GM19395 (cell line): ENCODE measurements around the gene KAT6B.

Source experiments
- ATAC-seq: cut with Tn5 transposase; IDR thresholded peaks from one replicate; pipeline ENCODE4 v1.9.1; 2021; ENCODE audit warnings: mild to moderate bottlenecking, moderate library complexity; ENCODE audit not compliant: unreplicated experiment

The KAT6B gene

DNA sequence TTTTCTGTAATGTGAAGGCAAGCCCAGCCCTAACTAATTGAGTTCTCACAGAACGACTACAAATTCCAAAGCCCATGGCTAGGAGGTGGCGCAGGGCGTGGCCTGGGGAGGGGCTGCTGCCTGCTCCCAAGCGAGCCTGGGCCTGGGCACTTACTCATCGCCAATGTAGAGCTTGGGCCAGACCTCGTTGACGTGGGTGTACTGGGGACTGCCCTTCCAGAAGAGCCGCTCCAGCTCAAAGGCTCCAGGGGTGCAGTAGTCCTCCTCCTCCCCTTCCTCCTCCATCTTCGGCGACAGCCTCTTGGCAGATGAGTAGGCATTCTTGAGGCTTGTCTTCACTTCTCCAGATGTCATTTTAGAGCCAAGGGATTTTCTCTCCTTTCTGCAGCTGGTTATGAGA is 231.8 kb downstream of the KAT6B start:
- ATAC-seq: no peak

DNA sequence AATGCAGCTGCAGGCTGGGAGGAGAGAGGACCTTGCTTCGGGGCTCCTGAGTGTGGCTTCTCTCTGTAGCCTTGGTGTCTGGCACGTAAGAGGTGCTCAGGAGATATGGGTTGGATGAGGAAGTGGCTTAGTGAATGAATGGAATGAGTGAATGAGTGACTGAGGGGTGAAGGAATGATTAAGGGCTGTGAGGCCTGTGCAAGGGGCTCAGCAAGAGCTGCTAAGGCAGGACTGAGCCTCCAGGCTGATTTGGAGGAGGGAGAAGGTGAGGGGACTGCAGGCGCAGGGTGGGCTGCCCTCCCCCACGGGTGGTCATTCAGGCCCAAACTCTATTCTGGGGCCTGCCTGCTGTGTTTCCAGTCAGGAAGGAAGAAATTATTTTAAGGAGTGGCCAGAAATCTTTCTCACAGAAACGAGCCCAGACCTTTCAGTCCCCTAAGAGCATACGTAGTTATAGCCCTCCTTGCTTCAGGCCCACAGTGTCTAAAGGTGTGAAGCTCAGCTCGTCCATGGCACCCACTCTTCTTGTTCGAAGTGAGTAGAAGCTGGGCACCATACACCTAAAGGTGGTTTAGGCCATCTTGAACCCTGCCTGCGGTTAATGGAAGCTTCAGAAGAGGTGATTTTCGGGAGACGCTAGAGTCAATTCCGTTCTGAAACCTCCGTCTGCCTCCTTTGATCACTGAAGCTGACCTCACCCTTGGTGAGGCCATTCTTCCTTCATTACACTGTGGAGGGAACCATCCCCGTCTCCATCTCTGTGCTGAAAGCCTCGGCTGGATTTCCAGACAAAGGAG is 235.5 kb downstream of the KAT6B start:
- no peak for ATAC-seq

DNA sequence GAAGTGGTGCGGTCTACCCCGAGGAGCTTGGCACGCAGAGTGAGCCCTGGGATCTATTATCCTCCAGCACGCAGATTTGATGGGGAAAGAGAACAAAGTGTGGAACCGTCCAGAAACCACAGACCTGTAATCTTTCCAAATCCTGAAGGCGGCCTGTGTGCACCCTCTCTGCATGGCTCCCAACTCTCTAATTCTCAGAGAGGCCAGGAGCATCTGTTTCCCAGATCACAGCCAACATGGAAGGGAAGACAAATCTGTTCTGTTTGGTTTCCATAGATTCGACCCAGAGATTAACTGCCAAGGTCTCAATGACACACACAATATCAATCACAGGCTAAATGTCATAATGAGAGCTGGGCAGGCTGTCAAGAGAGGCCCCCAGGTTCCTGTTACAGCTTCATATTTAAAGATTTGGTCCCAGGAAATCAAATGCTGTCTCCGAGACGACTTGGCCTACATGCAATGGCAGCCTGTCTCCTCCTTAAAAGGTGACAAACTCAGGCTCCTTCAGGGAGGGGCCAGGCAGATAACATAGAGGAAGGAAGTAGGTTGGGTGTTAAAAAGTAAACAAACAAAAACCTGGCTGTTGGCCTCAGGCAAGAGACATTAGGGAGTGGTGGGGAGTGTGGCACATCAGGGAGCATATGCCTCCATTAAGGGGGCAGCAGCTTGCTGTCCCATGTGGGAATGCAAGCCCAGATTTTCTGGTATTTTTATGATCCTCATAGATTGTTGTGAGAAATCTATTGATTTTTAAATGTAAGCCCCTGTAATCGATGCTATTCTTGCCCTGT is 236.3 kb downstream of the KAT6B start:
- no peak for ATAC-seq

DNA sequence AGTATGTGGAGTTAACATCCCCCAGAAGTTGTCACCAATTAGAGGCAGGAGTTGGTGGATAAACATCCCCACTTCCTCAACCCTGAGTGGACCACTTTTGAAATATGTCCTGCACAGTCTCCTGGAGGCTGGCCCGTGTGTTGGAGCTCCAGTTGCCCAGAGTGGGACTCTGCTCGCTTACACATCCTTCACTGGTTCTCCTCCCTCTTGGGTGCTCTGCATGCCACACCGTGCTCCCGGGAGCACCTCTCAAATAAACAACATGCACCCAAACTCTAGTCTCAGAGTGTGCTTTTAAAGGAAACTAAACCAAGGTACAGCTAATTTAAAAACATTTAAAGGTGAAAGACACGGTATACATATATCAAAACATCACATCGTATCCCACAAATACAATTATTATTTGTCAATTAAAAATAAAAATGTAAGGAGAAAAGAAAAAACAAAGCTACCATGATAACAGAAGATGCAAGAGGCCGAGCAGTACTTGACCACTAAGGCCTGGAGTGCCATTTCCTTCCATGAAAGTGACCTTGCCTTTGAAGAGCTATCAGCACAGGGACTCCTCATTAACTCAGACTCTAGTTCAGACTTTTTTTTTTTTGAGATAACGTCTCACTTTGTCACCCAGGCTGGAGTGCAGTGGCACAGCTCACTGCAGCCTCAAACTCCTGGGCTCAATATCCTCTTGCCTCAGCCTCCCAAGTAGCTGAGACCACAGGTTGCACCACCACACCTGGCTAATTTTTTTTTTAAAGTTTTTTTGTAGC is 237.2 kb downstream of the KAT6B start:
- no peak for ATAC-seq

DNA sequence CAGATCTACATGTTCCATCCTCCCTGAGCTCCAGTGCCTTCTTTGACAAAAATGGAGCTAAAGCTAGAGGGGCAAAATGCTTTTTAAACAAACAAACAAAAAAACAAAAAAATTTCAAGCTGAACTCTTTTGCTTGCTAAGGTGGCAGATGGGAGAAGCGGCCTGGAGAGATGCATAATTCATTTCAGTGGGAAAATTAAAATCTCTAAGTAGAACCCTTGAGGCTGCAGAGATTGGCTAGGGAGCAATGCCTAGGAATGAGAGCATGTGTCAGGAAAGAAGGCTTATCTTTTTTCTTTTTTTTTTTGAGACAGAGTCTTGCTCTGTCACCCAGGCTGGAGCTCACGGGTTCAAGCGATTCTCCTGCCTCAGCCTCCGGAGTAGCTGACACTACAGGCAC is 238.7 kb downstream of the KAT6B start:
- no peak for ATAC-seq

DNA sequence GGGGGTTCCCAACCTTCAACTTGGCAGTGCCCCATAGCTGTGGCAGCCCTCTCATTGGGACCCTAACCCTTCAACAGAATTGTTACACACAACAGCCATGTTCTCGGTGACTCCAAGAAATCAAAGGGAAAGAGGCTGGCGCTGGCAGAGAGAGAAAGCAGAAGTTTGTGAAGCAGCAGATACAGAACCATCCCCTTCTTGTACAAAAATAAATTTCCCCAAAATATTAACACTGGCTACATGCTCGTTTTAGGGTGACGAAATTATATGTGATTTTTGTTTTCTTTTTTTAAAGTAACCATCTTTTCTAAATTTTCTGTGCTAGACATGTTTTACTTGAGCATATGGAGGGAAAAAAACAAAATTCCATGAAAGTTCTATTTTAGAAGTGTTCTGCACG is 239.9 kb downstream of the KAT6B start:
- no peak for ATAC-seq

DNA sequence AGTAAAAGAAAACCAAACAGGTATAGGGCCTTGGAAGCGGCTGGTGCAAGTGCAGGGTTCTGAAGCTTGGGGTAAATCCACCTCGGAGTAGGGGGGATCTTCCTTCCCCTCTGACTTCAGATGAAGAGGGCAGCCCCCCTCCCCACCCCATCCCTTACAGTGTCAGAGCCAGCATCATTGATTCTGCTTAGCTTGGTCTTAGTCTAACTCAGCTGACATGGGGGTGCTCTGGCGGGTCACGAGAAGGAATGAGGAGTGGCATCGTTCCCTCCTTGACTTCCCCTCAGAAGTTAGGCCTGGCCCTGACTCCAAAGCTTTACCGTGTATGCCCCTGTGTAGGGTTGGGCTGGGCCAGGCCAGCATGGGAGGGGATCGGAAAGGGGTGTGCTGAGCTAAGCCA is 240.9 kb downstream of the KAT6B start:
- ATAC-seq: no peak

DNA sequence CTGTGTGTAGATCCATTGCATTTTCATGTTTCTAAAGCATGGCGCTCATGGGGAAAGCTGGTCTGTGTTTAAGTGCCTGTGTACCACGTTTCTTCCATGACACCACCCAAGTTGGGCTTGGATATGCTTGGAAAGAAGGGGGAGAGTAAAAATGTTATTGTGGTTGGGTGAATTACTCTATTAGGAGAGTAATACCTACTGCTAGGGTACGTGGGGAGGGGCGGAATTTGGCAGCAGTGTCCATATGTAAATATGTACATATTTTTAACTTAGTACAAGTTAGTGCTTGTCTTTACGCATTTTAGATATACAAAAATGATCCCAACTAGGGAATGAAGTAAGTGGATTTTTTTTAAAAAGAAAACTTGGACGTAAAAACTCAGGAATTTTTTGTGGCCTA is 242.1 kb downstream of the KAT6B start:
- no peak for ATAC-seq

DNA sequence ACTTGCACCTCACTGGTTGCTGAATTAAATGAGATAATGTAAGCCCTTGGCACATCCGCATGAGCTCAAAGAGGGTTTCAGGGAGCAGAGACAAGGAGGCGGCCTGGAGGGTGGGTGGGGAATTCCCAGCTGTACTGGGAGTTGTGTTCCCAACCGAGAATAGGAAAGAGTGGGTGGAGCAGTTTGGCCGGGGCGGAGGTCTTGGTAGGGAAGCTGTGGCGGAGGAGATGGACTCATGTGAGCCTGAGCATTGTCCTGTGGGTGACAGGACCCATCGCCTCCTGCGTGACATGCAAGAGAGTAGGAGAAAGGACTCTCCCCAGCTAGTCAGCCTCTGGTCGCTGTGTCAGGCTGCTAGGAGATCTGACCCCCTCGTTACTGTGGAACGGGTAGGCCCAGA is 244.1 kb downstream of the KAT6B start:
- no peak for ATAC-seq

DNA sequence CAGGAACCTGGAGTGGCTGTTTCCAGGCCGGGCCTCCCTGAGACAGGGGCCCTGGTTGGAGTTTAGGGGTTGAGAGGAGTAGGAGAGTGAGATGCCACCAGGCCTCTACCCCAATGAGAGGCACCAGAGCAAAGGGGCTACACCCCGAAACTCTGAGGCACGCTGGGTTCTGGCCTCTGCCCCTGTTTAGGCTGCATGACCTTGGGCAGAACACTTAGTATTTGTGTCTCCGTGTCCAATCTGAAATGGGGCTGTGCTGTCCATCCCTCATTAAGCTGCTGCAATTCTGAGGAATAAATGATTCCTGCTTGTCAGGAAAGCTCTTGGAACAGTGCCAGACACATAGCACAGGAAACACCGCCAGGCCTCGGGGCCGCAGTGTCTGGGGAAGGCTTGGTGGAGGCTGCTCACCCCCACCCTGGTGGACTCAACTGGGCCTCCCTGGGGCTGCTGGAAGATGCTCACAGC is 244.6 kb downstream of the KAT6B start:
- no peak for ATAC-seq

DNA sequence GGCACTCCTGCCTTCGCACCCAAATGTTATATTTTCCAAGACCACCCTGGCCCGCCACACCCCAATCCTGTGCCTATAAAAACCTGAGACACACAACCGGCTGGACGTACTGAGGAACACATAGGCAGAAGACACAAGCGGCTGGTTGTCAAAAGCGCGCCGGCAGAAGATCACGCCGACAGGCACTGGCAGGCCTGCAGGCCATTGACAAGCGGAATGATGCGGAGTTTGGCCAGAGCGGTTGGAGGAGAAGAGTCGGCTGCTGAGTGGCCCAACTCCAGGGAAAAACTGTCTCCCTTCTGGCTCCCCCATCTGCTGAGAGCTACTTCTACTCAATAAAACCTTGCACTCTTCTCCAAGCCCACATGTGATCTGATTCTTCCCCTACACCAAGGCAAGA is 245.4 kb downstream of the KAT6B start:
- no peak for ATAC-seq

DNA sequence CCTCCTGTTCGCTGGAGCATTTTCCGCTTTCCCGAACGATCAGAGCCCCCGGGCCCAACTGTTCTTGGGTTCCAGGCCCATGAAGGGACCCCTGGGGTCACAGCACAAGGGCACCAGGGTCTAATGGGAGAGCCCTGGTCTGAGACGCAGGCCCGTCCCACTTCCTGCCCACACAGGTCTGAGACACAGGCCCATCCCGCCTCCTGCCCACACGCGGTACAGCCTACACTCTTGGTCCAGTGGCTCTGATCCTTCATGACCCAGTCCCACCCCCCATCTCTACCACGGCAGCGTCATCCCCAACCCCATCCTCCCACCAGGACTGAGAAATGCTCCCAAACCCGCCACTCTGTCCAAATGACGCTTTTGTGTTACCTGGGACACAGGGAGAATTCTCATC is 246.3 kb downstream of the KAT6B start:
- no peak for ATAC-seq

DNA sequence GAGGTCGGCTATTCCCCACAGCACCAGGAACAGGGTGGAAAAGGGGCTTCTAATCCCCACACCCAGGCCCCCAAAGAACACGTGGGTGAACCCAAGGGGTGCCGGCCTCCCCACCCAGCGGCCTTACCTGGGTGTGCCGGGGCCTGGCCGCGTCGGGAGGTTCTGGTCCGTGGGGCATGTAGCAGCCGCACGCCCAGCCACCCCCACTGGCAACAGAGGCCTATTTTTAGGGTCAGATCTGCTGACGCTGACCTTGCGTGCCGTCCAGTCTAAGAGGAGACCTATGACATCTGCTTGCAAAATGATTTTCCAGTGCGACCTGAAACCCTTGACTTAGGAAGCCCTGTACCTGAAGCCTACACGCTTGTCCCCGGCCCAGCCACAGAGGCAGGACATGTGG is 247.0 kb downstream of the KAT6B start:
- ATAC-seq: no peak

DNA sequence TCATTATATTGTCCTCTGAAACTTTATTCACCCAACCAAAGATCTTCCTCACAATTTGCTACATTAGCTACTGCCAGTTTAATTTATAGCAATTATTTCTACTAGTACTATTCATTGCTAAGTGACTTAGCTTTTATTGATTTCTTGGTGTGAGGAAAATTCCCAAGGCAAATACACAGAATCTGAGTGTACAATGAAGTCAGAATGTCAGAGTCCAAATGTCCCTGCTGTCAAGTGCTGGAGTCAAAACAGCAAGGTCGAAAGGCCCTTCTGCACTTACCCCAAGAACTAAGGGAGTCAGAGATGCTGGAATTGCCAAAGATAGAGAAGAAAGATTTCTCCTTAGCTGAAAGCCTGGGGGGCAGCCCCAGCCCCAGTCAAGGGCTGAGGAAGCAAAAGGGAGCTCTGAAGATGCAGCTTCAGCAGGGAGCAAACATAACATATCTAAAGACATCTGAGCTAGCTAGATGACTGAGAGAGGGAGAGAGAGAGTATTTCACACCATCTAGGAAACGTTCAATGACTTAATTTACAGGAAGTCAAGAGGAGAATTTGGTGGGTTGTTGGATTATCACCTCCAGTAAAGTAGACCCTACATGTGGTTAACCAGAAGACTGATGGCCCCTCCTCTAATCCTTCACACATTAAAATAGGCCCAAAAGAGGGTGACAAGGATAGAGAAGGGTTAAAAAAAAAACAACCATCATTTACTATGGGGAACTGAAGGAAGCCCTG is 248.5 kb downstream of the KAT6B start:
- no peak for ATAC-seq

DNA sequence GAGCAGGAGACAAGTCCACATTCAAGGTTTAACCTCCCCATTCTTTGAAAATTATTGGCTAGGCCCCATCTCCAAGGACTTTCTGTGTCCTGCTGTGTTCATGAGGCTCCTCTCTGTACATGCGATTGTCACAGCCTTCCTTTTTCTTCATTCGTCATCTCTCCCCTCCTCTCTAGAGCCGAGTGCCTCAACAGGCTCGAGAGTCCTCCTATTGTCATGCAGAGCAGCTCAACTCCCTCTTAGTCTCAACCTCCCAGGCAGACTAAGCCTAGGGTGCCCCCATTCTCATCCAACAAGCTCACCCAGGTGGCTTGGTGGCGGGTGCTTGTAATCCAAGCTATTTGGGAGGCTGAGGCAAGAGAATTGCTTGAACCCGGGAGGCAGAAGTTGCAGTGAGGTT is 249.9 kb downstream of the KAT6B start:
- ATAC-seq: no peak

DNA sequence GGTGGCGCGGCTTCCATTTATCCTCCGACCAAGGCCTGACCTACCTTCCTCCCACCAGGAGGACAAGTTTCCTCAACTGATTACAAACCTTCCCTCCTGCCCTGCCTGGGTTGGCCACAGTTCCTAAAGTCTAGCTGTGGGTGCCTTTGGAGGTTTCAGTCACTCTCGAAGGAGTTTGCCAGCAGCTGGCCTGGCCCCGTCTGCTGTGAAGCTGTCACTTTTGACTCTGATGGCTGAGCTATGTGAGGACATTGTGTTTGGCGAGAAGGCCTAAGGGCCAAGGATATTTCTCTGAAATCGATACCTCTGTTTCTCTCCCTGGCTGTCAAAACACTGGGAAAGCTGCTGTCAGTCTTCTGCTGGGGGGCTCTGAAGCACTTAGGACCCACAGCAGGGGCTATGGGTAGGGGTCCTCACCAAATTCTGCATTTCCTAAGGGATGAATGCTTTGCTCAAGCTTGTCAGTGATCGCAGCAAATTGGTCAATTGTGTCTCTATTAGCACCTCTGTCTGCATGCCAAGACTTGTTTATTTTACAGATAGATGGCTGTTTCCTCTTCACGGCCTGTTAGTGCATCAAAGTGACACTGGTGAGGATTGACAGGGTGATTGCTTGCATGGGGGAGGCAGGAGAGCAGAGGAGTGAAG is 253.2 kb downstream of the KAT6B start:
- ATAC-seq: no peak

DNA sequence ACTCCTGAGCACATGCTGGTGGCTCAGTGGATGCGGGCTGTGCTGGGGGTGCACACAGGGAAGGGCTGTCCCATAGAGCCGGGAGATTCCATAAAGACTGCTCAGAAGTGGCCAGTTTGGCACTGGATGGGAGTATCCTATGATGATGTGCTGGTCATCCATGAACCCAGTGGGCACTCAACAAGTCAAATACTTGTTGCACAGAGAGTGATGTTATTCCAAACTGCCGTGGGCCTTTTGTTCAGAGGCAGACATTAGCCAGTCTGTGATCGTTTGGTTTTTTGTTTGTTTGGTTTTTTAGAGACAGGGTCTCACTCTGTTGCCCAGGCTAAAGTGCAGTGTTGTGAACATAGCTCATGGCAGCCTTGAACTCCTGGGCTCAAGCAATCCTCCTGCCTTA is 254.2 kb downstream of the KAT6B start:
- no peak for ATAC-seq

DNA sequence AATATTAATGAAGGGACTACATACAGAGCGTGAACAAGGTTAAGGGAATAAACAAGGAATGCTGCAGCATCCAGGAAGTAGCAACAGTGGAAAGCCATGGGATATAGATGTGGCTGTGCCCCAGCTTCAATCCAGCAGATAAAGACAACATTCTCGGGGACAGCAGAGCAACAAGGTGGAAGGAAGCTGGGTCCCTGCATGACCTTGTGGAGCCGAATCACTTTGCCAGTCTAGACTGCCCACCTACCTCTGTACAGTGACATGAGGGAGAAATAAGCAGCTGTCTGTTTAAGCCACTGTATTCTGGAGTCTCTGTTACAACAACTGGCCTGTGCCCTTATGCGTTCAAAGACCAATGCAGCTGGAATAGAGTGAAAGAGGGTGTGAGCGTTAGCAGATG is 255.0 kb downstream of the KAT6B start:
- ATAC-seq: no peak
